GM18507 (cell line): ENCODE data around the gene BMP6.

Source experiments
- DNase-seq: peaks from one replicate; pipeline ENCODE4 v3.0.0; 2011; ENCODE audit warnings: low read depth; ENCODE audit not compliant: insufficient read length; ENCODE audit errors: extremely low spot score
- FAIRE-seq: peaks from 2 replicates; lab custom pipeline; 2011; peaks lifted over from hg19 to GRCh38; lab: Jason Lieb, UNC

BMP6 gene

GRCh38 chr6:7911345-7911725 is 185.4 kb downstream of the BMP6 start:
- FAIRE-seq (no peak), DNase-seq (no peak)

GRCh38 chr6:7912024-7912423 is 186.1 kb downstream of the BMP6 start:
- DNase-seq (no peak), FAIRE-seq (no peak)

- no peak for FAIRE-seq
- no peak for DNase-seq
These were observed 187.0 kb downstream of the BMP6 start for GRCh38 chr6:7912736-7913517.

GRCh38 chr6:7914311-7914710 is 188.4 kb downstream of the BMP6 start:
- DNase-seq = no peak
- FAIRE-seq = no peak

GRCh38 chr6:7914991-7915789 is 189.3 kb downstream of the BMP6 start:
- DNase-seq (no peak), FAIRE-seq (peak; percentile 41)

GRCh38 chr6:7916959-7917358 is 191.1 kb downstream of the BMP6 start:
- DNase-seq = no peak
- FAIRE-seq = peak; percentile 45

- FAIRE-seq (no peak), DNase-seq (no peak)
These were observed 191.8 kb downstream of the BMP6 start for GRCh38 chr6:7917729-7918128.

- FAIRE-seq (no peak), DNase-seq (no peak)
These were observed 192.5 kb downstream of the BMP6 start for GRCh38 chr6:7918403-7918802.

- no peak for FAIRE-seq
- DNase-seq = no peak
These were observed 194.0 kb downstream of the BMP6 start for GRCh38 chr6:7919871-7920270.

GRCh38 chr6:7920425-7920824 is 194.5 kb downstream of the BMP6 start:
- FAIRE-seq = no peak
- no peak for DNase-seq

GRCh38 chr6:7921046-7921445 is 195.1 kb downstream of the BMP6 start:
- DNase-seq = no peak

GRCh38 chr6:7921632-7922092 is 195.8 kb downstream of the BMP6 start:
- FAIRE-seq (no peak), DNase-seq (no peak)

More at GRCh38 chr6:7921046-7921445, 195.1 kb downstream of the BMP6 start:
- FAIRE-seq = no peak

- FAIRE-seq (no peak), DNase-seq (no peak)
These were observed 196.7 kb downstream of the BMP6 start for GRCh38 chr6:7922596-7922995.

GRCh38 chr6:7924867-7925266 is 199.0 kb downstream of the BMP6 start:
- DNase-seq (no peak), FAIRE-seq (no peak)
